AG04449 (cell line): Measurements from ENCODE around the gene IQSEC1.

Source experiments
- CTCF ChIA-PET: fragments of 350-600 bp; formaldehyde crosslinking; extraction: SDS; loops from one replicate; lab custom pipeline; 2021; ENCODE audit warnings: antibody characterized with exemption; lab: Yijun Ruan, JAX
- POLR2A ChIA-PET: fragments of 400-600, 350-600 bp; formaldehyde crosslinking; extraction: SDS; loops from one replicate; lab custom pipeline; 2020; ENCODE audit warnings: antibody characterized with exemption, inconsistent platforms; lab: Yijun Ruan, JAX
- DNase-seq: peaks from one replicate; pipeline ENCODE4 v3.0.0-alpha.2; 2010; ENCODE audit warnings: low read depth, low spot score
- H3K4me3 ChIP-seq: 2 replicates; pipeline ENCODE4 v1.5.1; 2011; ENCODE audit warnings: low read depth, mild to moderate bottlenecking, control low read depth, low read length
- TF ChIP-seq, protein P1 (sequence below): IDR thresholded peaks from one replicate; pipeline ENCODE4 v1.5.1; 2011; ENCODE audit warnings: mild to moderate bottlenecking, moderate library complexity, low read length, control low read depth, inconsistent platforms; ENCODE audit not compliant: insufficient read depth; ENCODE audit errors: missing control alignments

IQSEC1 gene

DNA sequence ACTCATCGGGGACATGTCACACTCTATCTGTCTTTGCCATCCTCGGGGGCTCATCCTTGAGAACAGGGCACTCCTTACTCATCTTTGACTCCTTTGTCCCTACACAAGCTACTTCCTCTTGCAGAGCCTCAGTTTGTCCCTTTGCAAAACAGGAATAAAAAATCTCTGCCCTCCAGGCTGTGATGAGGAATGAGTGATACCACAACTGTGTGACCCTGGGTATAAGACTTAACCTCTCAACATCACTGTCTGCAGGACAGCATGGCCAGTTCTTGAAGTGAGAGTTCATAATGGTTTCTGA is 48.5 kb downstream of the IQSEC1 start:
- POLR2A ChIA-PET, result no interaction called here

DNA sequence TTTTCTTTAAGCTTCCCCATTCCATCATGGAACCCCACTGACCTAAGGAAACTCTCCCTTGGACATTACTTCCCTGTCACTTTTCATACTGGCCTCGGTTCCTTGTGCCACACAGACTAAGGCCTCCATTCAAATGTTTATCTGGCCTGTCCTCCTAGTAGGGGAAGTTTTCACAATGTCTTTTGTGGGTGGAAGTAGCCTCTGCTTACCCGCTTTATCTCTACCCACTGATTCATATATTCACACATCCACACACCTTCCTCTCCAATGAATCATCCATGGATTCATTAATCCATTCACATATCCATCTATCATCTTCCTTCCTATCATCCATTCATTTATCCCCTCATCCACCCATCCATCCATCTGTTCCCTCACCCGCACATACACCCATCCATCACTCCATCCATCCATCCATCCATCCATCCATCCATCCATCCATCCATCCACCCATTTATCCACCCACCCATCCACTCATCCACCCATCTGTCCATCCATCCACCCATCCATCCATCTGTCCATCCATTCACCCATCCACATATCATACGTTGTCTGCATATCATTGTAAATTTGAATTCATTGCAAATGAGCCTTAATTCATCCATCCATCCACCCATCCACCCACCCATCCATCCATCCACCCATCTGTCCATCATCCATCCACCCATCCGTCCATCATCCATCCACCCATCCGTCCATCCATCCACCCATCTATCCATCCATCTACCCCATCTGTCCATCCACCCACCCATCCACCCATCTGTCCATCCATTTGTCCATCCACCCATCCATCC is 49.1 kb downstream of the IQSEC1 start:
- no peak overlapping the region for H3K4me3 ChIP-seq
- DNase-seq, result no peak
- ChIA-PET POLR2A (no interaction called here), CTCF (interaction anchor here (1.3 to 1.7 kb wide), 2 partner anchors 68 to 632 kb away, joined by 3 to 6 read pairs; no protein-coding TSS in a partner anchor)
- TF ChIP-seq, protein P1, sequence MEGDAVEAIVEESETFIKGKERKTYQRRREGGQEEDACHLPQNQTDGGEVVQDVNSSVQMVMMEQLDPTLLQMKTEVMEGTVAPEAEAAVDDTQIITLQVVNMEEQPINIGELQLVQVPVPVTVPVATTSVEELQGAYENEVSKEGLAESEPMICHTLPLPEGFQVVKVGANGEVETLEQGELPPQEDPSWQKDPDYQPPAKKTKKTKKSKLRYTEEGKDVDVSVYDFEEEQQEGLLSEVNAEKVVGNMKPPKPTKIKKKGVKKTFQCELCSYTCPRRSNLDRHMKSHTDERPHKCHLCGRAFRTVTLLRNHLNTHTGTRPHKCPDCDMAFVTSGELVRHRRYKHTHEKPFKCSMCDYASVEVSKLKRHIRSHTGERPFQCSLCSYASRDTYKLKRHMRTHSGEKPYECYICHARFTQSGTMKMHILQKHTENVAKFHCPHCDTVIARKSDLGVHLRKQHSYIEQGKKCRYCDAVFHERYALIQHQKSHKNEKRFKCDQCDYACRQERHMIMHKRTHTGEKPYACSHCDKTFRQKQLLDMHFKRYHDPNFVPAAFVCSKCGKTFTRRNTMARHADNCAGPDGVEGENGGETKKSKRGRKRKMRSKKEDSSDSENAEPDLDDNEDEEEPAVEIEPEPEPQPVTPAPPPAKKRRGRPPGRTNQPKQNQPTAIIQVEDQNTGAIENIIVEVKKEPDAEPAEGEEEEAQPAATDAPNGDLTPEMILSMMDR, result no peak

More for the DNA sequence above, 48.5 kb downstream of the IQSEC1 start:
- no peak overlapping the region for H3K4me3 ChIP-seq
- TF ChIP-seq, protein P1, result no peak
- CTCF ChIA-PET, result interaction anchor here (1.0 to 1.3 kb wide), 2 partner anchors 29 to 631 kb away, joined by 3 read pairs; no protein-coding TSS in a partner anchor
- no peak for DNase-seq

DNA sequence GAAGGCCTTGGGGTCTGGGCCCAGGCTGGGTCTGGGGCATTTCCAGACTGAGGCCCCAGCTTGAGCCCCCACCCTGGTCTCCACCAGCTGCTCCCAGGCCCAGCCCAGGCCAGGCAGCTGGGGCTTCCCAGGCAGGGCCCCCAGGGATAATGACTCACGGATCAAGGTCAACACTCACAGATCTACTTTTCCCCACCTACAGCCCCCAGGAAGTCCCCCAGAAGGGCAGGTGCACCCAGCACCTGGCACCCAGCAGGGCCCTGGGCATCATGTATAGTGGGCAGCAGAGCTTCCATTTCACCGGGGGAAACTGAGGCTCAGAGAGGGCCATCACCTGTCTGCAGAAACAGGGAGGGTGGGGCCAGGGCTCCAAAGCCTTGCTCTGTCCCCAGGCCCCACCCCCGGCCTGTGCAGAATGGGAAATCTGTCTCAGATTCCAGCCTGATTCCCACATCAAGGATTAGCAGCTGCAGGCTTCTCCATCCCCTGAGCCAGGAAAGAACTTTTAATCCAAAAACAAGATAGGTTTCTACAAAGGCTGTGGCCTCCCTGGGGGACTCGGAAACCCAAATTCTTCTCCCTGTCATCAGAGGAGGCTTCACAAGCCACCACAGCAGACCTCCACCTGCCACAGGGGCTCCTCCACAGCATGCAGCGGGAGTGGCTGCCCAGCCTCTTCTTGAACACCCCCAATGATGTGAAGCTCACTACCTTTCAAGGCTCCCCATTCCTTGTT is 49.8 kb downstream of the IQSEC1 start:
- ChIA-PET CTCF (interaction anchor here (1.3 to 5.7 kb wide), 3 partner anchors 29 to 633 kb away, joined by 3 to 31 read pairs (median 6); no protein-coding TSS in a partner anchor), POLR2A (no interaction called here)
- H3K4me3 ChIP-seq, result no peak overlapping the region
- TF ChIP-seq, protein P1, result no peak
- no peak for DNase-seq

DNA sequence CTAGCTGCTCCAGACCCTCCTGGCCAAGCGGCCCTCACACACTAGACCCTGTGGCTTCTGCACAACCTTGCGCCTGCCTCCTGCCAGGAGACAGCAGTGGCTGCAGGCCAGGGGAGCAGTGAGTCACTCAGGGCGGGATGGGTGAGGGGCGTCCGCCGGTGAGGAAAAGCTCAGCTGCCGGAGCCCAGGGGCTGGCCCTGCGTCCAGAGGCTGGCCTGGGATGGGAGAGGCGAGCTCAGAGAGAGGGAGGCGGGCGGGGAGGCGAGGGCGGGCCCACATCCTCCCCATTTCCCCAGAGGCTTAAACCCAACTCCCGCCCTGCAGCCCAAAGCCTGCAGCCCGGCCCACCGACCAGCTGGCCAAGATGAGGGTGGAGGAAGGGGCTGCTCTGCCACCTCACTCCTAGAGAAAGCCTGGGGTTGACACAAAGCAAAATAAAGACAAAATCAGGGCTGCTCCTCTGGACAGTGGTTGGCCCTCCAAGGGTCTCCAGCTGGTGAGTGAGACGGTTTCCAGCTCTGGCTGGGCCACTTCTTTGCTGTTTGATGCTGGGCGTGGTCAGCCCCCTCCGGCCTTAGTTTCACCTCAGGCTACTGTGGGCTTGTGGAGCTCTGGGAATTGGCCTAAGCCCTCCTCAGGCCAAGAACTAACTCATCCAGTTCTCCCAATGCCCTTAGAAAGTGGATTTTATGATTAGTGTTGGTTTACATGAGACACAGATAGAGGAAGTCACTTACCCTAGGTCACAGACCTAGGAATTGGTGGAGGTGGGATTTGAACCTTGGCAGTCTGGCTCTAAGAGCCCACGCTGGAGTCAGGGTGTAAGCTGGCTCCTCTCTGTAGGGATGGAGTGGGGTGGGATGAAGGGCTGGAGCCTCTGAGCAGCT is 50.6 kb downstream of the IQSEC1 start:
- ChIA-PET CTCF (interaction anchor here (1.7 to 5.7 kb wide), 2 partner anchors 28 to 70 kb away, joined by 6 to 31 read pairs; no protein-coding TSS in a partner anchor), POLR2A (no interaction called here)
- TF ChIP-seq, protein P1, result no peak
- peak; percentile 24 for DNase-seq
- peak overlapping the region; percentile 24 for H3K4me3 ChIP-seq

DNA sequence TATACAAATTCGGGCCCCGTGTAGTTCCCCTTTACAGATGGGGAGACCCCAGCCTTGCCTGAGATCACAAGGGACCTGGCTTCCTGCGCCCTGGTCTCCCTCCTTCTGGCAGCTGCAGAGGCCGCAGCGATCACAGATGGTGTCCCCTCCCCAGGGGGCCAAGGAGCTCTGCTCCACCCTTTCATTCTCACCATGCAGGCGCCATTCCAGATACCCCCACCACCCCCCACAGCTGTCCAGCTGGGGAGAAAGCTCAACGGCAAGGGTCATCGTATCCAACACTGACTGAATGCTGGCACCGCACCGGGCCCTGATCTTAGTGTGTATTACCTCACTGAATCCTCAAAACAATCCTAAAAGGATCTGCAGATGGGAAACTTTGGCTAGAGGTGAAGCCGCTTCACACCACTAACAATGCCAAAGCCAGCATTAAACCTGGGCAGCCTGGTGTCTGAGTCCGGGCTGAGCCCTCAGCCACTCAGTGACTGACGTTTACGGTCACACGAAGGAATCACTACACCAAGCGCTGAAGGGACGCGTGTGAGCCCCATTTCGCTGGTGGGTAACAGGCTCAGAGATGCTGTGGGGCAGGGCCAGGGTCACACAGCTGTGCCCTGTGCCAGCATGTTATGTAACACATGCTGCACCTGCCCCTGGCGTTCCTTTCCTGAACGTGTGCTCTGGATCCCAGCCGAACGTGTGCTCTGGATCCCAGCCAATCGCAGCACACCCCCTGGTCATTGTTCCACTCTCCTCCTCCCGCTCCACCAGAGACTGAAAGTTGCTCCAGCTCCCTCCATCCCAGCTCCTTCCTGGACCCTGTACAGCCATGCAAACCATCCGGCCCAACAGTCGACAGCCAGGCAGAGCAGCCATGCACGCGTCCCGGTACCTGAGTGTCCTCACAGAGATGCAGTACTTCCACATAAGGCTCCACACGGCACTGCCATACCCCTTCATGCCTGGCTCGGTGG is 51.8 kb downstream of the IQSEC1 start:
- H3K4me3 ChIP-seq, result peak overlapping the region; percentile 25
- no peak for DNase-seq
- CTCF ChIA-PET, result interaction anchor here (5.7 kb wide), 1 partner anchor 27 kb away, joined by 31 read pairs; no protein-coding TSS in a partner anchor
- POLR2A ChIA-PET, result no interaction called here
- TF ChIP-seq, protein P1, result no peak
